Fibroblast of skin of right biceps (primary cell): ENCODE measurements around the gene ZNF746.
A peak's percentile ranks its signal among the peaks of the same experiment; 100 is the strongest.
"Not testable (repeated sequence)": the region's sequence is repeated elsewhere in the genome, so short reads cannot be mapped to it uniquely, and the experiment has no call there.

ENCODE experiments used
- DNase-seq: peaks from one replicate; pipeline ENCODE4 v3.0.0-alpha.2; 2013

Gene ZNF746

GRCh38 chr7:149497467-149498261, at the start of gene ZNF746:
ZNF746 (minus strand) TSS chr7:149497809; CDS start chr7:149497536, 273 bp downstream.
- DNase-seq, result peak; percentile 86

DNA sequence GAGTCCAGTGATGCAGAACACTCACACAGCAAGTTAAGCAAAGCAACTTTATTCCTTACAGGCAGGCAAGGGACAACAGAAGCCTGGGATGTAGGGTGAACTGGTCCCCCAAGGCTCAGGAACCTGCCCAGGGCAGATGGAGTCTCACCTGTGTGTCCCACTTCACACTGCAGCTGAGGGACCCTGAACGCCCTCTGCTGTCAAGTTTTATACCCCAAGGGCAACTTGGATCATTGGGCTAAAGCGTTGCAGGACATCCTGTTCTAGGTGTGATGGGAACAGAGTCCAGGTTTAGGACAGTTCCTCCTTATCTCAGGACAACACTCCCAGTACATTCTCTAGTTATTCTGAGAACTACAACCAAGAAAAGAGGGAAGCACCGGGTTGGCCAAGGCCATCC, 49.5 kb upstream of the ZNF746 start:
- no peak for DNase-seq

DNA sequence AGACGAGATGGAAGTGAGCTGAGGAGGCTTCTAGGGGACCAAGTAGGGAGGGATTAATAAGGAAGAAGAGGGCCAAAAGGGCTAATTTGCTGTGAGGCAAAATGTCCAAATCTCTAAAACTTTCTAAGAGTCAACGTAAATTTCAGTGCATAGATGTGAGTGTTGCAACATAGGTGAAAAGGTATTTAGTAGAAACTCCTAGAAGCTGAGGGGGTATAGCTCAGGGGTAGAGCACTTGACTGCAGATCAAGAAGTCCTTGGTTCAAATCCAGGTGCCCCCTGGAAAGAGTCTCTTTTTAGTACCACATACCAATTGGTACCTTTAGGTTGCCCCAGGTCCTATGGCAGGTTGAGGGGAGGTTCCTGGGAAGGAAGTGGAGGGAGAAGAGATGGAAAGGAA, 48.7 kb upstream of the ZNF746 start:
- DNase-seq, result no peak

DNA sequence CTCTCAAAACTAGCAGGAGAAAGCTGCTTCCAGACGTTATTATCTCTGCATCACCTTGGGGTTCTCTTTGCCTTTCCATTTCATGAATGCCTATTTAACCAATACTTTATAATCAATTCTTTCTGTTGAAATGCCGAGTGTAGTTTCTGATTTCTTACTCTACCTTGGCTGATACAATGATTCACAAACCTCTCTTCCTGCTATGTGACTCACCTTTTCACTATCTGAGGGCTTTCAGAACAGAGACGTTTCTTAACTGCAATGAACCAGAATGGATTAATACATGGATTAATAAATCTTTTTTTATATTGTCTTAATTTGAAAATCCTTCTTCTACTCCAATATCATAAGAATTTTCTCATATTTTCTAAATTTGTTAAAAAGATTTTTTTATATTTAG, 46.4 kb upstream of the ZNF746 start:
- no peak for DNase-seq

DNA sequence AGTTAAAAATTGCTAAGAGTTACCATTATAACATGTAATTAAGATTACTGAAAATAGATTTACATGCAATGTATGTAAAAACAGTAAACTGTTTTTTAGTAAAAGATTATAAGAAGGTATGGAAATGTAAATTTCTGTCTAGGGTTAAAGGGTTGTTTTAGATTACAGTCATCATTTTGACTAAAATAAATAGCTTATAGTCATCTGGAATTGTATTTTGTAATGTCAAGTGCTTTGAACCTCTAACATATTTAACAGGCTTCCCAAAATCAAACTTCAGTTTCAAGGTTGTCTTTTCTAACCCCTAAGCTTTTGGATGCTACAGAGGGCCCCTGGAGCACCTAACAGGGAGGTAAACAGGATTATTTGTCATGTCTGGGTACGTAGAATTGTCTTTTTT, 35.0 kb upstream of the ZNF746 start:
- no peak for DNase-seq

GRCh38 chr7:149529136-149529718, 31.6 kb upstream of the ZNF746 start:
- DNase-seq, result no peak

DNA sequence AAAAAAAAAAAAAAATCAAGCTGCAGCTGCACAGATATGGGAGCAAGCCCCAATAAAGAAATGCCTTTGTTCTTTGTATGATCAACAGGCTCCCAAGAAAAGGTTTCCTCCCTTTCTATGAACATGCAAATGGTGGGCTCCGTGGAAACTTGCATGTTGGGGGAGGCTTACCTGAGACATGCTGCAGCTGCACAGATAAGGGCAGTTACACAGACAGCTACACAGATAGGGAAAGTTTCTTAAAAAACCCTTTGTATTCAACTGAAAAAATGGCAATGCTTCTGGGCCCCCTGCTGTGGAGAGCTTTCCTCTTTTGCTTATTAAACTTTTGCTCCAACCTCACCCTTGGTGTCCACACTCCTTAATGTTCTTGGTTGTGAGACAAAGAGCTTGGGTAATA, 29.8 kb upstream of the ZNF746 start:
- DNase-seq, result no peak

DNA sequence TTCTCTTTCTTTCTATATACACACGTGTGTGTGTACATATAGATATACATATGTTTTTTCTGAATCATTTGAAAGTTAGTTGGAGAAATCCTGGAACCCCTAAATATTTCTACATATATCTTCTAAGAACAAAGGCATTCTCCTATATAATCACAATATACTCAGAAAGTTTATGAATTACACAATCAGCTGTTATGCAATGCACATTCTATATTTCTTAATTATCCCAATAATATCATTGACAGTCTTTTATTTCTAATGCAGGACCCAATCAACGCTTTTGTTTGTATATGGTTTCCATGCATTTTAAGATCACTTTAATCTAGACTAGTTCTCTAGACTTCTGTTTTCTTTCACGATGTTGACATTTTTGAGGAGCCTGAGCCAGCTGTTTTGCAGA, 27.7 kb upstream of the ZNF746 start:
- DNase-seq, result no peak

- no peak for DNase-seq
Observed at GRCh38 chr7:149524394-149524793, 26.8 kb upstream of the ZNF746 start.

GRCh38 chr7:149510248-149510647, 12.6 kb upstream of the ZNF746 start:
- no peak for DNase-seq

- DNase-seq, result no peak
Observed at GRCh38 chr7:149509774-149510173, 12.2 kb upstream of the ZNF746 start.

- DNase-seq, result no peak
Observed at GRCh38 chr7:149505551-149505950, 7.9 kb upstream of the ZNF746 start.

- DNase-seq, result no peak
Observed at GRCh38 chr7:149501651-149502050, 4.0 kb upstream of the ZNF746 start.

DNA sequence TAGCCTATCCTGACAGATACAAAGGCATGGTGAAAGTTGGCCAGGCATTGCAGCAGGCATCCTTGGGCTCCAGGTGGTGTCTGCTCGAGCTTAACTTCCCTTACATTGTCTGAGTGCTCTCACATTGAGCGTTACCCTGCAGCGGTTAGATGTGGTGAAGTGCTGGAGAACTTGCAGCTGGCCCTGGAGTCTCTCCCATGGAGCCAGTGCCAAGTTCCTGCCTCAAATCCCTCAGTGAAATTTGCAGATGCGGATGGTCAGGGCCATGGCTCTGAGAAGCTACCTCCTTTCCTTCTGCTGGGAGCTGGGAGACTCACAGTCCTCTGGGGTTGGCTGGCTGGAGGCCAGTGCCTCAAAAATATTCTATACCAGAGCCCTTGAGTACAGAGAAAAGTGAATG, 3.3 kb upstream of the ZNF746 start:
- DNase-seq, result no peak

- DNase-seq, result no peak
Observed at GRCh38 chr7:149500201-149500600, 2.6 kb upstream of the ZNF746 start.

DNA sequence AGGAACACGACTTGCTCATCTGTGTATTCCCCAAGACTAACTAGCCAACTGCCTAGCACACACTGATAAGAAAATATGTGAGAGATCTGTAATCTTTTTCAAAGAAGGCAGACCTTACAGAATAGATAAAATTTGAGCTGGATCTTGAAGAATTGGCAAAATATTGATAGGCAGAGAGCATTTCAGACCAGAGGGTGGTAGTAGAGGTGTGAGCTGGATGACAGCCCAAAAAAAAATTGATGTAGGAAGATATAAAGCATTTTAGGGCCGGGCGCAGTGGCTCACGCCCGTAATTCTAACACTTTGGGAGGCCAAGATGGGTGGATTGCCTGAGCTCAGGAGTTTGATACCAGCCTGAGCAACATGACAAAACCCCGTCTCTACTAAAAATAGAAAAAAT, 1.2 kb upstream of the ZNF746 start:
- no peak for DNase-seq

GRCh38 chr7:149496642-149497391, 792 bp downstream of the ZNF746 start:
- peak; percentile 38 for DNase-seq

DNA sequence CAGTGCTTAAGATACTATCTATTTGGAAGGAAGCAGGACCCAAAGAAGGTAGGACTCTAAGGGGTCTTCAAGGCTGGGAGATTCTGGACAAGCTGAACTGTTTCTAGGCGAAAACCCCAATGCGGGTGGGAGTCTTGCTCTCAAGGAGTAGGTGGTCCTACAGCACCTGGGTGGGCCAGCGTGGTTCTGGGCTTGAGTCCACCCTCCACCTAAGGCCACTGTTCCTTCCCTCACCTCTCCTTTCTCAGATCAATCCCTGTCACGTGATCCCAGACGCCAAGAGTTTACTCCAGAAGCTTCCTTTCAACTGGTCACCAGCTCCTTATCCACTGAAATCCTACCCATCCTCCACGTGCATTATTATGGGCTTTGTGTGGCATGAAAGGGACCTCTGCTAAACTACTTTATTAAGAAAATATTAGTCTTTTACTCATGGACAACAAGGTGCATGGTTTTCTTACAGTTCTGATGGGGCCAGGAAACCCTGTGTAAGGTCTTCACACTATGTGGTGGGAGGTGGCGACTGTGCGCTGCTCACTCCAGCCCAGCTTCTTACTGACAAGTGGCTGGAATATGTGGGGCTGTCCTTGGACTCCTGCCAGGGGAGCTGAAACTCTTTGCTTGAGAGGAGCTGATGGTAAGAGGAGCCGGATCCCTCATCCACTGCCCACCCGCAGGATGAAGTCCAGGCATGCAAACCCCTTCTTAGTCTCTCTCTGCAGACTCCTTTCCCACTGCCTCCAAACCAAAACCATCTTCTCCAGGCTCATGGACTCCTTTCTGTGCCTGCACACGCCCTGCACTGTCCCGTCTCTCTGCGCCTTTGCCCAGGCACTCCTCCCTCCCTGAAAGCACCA, 1.6 kb downstream of the ZNF746 start:
- DNase-seq, result peak; percentile 84

- DNase-seq, result no peak
Observed at GRCh38 chr7:149494738-149495368, 2.8 kb downstream of the ZNF746 start.

DNA sequence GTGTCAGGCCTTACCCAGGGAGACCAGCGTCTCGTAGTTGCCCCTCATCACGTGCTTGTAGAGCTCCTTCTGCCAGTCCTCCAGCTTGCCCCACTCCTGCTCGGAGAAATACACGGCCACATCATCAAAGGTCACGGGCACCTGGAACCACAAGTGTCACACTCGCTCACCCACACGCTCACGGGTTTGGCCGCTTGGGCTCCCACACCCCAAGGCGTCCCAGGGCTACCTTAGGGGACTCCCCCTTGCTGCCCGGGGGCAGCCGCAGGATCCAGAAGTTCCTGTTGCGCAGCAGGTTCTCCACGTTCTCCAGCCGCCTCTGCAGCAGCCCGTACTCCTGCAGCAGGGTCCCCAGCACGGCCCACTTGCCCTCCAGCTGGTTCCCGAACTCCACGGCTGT, 3.6 kb downstream of the ZNF746 start:
- not testable (repeated sequence) for DNase-seq

GRCh38 chr7:149493366-149493765, 4.2 kb downstream of the ZNF746 start:
- DNase-seq, result no peak

DNA sequence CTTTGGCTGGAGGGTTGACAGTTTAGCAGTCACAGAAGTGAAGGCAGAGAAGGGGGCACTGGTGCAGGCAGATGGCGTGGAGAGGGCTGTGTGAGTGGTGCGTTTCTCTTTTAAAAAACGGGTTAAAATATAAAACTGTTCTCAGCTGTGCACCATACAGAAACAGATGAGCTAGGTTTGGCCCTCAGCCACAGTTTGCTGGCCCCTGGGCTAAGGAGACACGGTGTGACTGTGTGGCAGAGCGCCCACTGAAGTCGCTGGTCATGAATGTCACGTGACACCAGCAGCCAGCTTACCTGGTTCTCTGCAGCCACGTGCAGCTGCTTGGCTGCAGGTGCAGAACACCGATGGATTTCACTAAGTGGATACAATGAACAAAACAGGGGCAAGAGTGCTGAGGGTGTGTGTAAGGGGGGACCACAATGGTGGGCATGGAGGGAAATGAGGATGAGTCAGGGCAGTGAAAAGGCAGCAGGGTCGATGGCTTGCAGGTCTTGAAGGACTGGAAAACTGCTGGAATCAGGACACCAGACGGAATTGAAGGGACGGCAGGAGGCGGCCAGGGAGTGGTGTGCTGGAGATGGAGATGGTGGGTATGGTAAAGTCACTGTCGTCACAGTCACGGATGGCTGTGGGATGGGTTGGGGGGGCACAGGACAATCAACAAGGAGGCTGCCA, 7.4 kb downstream of the ZNF746 start:
- DNase-seq, result no peak
